ENCODE data around the gene RASSF7. TPM values are rescaled to one million over a fixed set of nuclear protein-coding genes. Genes with fewer than 3 reads are reported as not detected.

Gene RASSF7
- total and polyA plus RNA-seq, 2 of the 8 experiments (the other 6 are each of a cell fraction or from before 2014, with no cell fraction given), result 22.3 to 43.9 TPM

GRCh38 chr11:557328-558132, 3.2 kb upstream of the RASSF7 start:
- no peak overlapping the region for H2BK5ac ChIP-seq (ENCODE audit: low read depth, low read length)
- H2BK12ac ChIP-seq (ENCODE audit: low read depth, low read length), result peak overlapping the region; percentile 68; the same call in 1 of the 2 replicates
- no peak overlapping the region for H3K4ac ChIP-seq (replicated peaks; ENCODE audit: insufficient read length, low read depth, low read length)
- H3K27ac ChIP-seq (ENCODE audit: low read depth, low read length), result no peak overlapping the region
- peaks cover 13 to 29% (median 26%) of the 10 kb centered on the region in 4 experiments for H3K27me3 ChIP-seq (replicated peaks in 1 of 4; ENCODE audit: control insufficient read depth in 3 of 4, extremely low read depth in 1 of 4, insufficient read depth in 3 of 4, low read length in 3 of 4)
- H3K4me3 ChIP-seq (ENCODE audit: extremely low read depth in 1 of 4, insufficient read depth in 2 of 4, low read depth in 3 of 4, low read length in 4 of 4), result no peak overlapping the region
- no peak overlapping the region for H3K14ac ChIP-seq (ENCODE audit: insufficient read length)
- POLR2A ChIA-PET (ENCODE audit: partially characterized antibody), result interaction anchor here (0.9 to 2.1 kb wide), 7 partner anchors 9 to 58 kb away, joined by 4 to 13 read pairs (median 5); partner anchors contain the start of gene IRF7
- peak overlapping the region; percentile 66 to 95; a peak in 2 of 4 replicates for H3K4me2 ChIP-seq (ENCODE audit: insufficient read depth in 1 of 2, low read depth in 2 of 2, low read length in 2 of 2)
- H3K9ac ChIP-seq (replicated peaks in 1 of 4; ENCODE audit: extremely low read depth in 1 of 4, low read depth in 3 of 4, low read length in 3 of 4), result no peak overlapping the region
- H4K20me1 ChIP-seq (replicated peaks in 1 of 2; ENCODE audit: control insufficient read depth in 1 of 2, insufficient read depth in 2 of 2, low read length in 2 of 2), result peaks cover 9 to 13% of the 10 kb centered on the region in 2 experiments
- H2BK120ac ChIP-seq (replicated peaks; ENCODE audit: low read depth, low read length), result no peak overlapping the region
- no peak overlapping the region for H4K5ac ChIP-seq (ENCODE audit: insufficient read length, low read depth, low read length)
- no peaks in the 10 kb centered on the region for H3K9me3 ChIP-seq (ENCODE audit: insufficient read depth in 2 of 2, low read depth in 1 of 2, low read length in 1 of 2)
- peaks cover 19% of the 10 kb centered on the region; the same call in 1 of the 2 replicates for H3K23me2 ChIP-seq (ENCODE audit: low read depth, low read length)
- H2BK20ac ChIP-seq (ENCODE audit: low read length), result no peak overlapping the region
- 0 out of 2 replicates have a peak overlapping the region, but pooled peaks have one; percentile 46 for H2BK15ac ChIP-seq (ENCODE audit: low read length)
- CTCF ChIA-PET (ENCODE audit: partially characterized antibody), result interaction anchor here (0.9 to 3.8 kb wide), 5 partner anchors 8 to 168 kb away, joined by 3 to 21 read pairs (median 3); no protein-coding TSS in a partner anchor
- no peak overlapping the region for H3K18ac ChIP-seq (ENCODE audit: extremely low read depth, low read length)
- no peak overlapping the region for H4K91ac ChIP-seq (replicated peaks; ENCODE audit: insufficient read length, low read length)
- WGBS, 2 experiments (ENCODE audit: extremely low coverage in 1 of 2, insufficient coverage in 1 of 2, insufficient read length in 1 of 2, insufficient replicate concordance in 2 of 2, low coverage in 1 of 2, low lambda C conversion rate in 2 of 2, missing lambda C conversion rate in 1 of 2), result 94% methylated on average over 20 of the region's 24 CpGs; no CpG with 5 or more reads in 1 of the 2 experiments
- DNase-seq (ENCODE audit: low read depth in 1 of 2, low spot score in 2 of 2) (no peak), FAIRE-seq (no peak)
- peaks cover 8% of the 10 kb centered on the region for H3K79me1 ChIP-seq (ENCODE audit: low read depth, low read length)
- no peak for TF ChIP-seq TBP (IDR thresholded peaks at IDR 0.05; ENCODE audit: low read depth, low read length)
- no peak for TF ChIP-seq SIN3A (conservative IDR thresholded peaks at IDR 0.05 in 1 of 2, IDR thresholded peaks at IDR 0.05 in 1 of 2; ENCODE audit: low read depth in 1 of 2, low read length in 2 of 2)
- no peak for TF ChIP-seq SRF (IDR thresholded peaks at IDR 0.05; ENCODE audit: low read depth, low read length)
- H3K56ac ChIP-seq (replicated peaks; ENCODE audit: insufficient read length, low read depth, low read length), result no peak overlapping the region
- no peak overlapping the region for H2AFZ ChIP-seq (ENCODE audit: low read length)
- peaks cover 0 to 4% of the 10 kb centered on the region in 2 experiments; a peak in 1 of 4 replicates for H3K79me2 ChIP-seq (ENCODE audit: control insufficient read depth in 1 of 2, insufficient read depth in 2 of 2, low read length in 2 of 2)
- no peak overlapping the region for H4K8ac ChIP-seq (ENCODE audit: extremely low read depth, insufficient read depth, low read length)
- H3K36me3 ChIP-seq (ENCODE audit: control insufficient read depth in 2 of 4, insufficient read depth in 4 of 4, low read length in 3 of 4), result peaks cover 0 to 4% (median 0%) of the 10 kb centered on the region in 4 experiments; a peak in 1 of 8 replicates
- H3K23ac ChIP-seq (ENCODE audit: insufficient read length), result no peak overlapping the region
- peaks cover 0 to 37% (median 12%) of the 10 kb centered on the region in 4 experiments; a peak in 6 of 7 replicates for H3K4me1 ChIP-seq (replicated peaks in 1 of 4; ENCODE audit: control insufficient read depth in 3 of 4, insufficient read depth in 4 of 4, low read length in 3 of 4)
- peak overlapping the region; percentile 56; the same call in 1 of the 2 replicates for H2AK5ac ChIP-seq (ENCODE audit: low read depth, low read length)
